ENCODE data around the gene SLC35G4.
"Not testable (repeated sequence)": the region's sequence is repeated elsewhere in the genome, so short reads cannot be mapped to it uniquely, and the experiment has no call there.

Gene SLC35G4

DNA sequence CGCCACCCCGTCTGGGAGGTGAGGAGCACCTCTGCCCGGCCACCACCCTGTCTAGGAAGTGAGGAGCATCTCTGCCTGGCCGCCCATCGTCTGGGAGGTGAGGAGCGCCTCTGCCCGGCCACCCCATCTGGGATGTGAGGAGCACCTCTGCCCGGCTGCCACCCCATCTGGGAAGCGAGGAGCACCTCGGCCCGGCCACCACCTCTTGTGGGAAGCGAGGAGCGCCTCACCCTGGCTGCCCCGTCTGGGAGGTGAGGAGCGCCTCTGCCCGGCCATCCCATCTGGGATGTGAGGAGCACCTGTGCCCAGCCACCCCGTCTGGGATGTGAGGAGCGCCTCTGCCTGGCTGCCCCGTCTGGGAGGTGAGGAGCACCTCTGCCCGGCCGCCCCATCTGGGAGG, 4.6 kb downstream of the SLC35G4 start:
- not testable (repeated sequence) for DNase-seq

DNA sequence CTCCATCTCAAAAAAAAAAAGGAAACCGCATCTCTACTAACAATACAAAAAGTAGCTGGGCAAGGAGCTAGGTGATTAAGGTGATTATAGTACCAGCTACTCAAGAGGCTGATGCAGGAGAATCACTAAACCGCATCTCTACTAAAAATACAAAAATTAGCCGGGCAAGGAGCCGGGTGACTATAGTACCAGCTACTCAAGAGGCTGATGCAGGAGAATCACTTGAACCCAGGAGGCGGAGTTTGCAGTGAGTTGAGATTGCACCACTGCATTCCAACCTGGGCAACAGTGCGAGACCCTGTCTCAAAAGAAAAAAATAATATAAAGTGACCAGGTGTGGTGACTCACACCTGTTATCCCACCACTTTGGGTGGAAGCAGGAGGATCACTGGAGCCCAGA, 5.6 kb downstream of the SLC35G4 start:
- not testable (repeated sequence) for DNase-seq

DNA sequence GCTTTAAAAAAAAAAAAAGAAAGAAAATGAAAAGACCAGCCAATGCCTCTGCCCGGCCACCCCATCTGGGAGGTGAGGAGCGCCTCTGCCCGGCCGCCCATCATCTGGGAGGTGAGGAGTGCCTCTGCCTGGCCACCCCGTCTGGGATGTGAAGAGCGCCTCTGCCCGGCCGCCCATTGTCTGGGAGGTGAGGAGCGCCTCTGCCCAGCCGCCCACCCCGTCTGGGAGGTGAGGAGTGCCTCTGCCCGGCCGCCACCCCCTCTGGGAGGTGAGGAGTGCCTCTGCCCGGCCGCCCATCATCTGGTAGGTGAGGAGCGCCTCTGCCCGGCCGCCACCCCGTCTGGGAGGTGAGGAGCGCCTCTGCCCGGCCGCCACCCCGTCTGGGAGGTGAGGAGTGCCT, 37.9 kb downstream of the SLC35G4 start:
- not testable (repeated sequence) for DNase-seq

DNA sequence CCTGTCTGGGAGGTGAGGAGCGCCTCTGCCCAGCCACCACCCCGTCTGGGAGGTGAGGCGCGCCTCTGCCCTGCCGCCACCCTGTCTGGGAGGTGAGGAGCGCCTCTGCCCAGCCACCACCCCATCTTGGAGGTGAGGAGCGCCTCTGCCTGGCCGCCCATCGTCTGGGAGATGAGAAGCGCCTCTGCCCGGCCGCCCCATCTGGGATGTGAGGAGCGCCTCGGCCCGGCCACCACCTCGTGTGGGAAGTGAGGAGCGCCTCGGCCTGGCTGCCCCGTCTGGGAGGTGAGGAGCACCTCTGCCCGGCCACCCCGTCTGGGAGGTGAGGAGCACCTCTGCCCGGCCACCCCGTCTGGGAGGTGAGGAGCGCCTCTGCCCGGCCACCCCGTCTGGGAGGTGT, 38.4 kb downstream of the SLC35G4 start:
- not testable (repeated sequence) for DNase-seq

- DNase-seq = no peak
Observed at GRCh38 chr18:11649839-11650238, 40.4 kb downstream of the SLC35G4 start.

- no peak for DNase-seq
Observed at GRCh38 chr18:11651899-11652298, 42.5 kb downstream of the SLC35G4 start.

- no peak for DNase-seq
Observed at GRCh38 chr18:11653521-11653920, 44.1 kb downstream of the SLC35G4 start.

- DNase-seq = peak; percentile 49
Observed at GRCh38 chr18:11654736-11655605, 45.6 kb downstream of the SLC35G4 start.

DNA sequence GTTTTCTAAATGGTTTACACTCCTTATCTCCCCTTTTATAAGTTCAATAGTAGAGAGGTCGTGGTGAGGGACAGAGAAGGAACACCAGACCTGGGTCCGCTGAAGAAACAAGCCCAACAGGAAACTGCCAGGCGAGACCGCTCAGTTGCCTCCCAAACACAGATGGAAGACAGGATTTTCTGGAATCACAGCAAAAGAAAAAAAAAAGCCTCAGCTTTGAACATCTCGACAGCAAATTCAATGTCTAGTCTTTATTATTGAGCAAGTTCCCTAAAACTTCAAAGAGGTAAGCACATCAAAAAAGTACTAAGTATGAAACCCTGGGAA, 46.2 kb downstream of the SLC35G4 start:
- DNase-seq = no peak

DNA sequence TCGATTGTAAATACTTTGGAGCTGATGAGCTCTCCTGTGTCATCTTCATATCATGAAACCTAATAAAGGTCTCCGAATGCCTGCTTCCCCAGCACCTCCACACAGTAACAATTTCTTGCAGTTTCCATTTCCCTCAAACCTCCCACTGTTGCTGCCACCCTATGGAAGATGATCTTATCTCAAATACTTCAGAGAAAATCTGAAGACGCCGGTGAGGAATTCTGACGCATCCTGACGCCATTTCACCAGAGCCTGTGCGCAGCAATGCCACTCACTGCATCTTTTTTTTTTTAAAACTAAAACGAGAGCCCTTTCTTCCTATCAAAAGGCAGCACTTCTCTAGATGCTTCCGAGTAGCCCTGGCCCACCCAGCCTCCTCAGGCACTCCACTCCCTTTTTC, 47.8 kb downstream of the SLC35G4 start:
- DNase-seq = no peak

GRCh38 chr18:11657554-11657953, 48.2 kb downstream of the SLC35G4 start:
- no peak for DNase-seq

- DNase-seq = no peak
Observed at GRCh38 chr18:11658019-11658418, 48.6 kb downstream of the SLC35G4 start.

- DNase-seq = no peak
Observed at GRCh38 chr18:11658989-11659388, 49.6 kb downstream of the SLC35G4 start.
